Right renal pelvis (tissue), 4 donors: ENCODE measurements around the gene EIF2AK3. TPM values are rescaled to one million over a fixed set of nuclear protein-coding genes. Genes with fewer than 3 reads are reported as not detected.
"Not testable (repeated sequence)": the region's sequence is repeated elsewhere in the genome, so short reads cannot be mapped to it uniquely, and the experiment has no call there.

Source experiments
- DNase-seq, 4 donors: peaks; one replicate each; pipeline ENCODE4 v3.0.0-alpha.2; 2013; ENCODE audit warnings: low read depth in 4 of 4, low spot score in 3 of 4, missing footprints in 1 of 4
- polyA plus RNA-seq, 4 donors: library from polyadenylated mRNA; unstranded; fragments of 120-200 nt; gene quantifications; one replicate each; pipeline ENCODE4 v1.2.1, GENCODE V29; 2013; ENCODE audit not compliant: insufficient read length in 4 of 4

EIF2AK3 gene
- polyA plus RNA-seq, 4 donors: 25.1 to 29.3 (median 25.9) TPM

- no peak for DNase-seq
These were observed 77.5 kb downstream of the EIF2AK3 start for GRCh38 chr2:88549616-88550292.

GRCh38 chr2:88546291-88546690, 81.0 kb downstream of the EIF2AK3 start:
- not testable (repeated sequence) for DNase-seq

- DNase-seq: no peak
These were observed 82.1 kb downstream of the EIF2AK3 start for GRCh38 chr2:88545118-88545517.

GRCh38 chr2:88543541-88544057, 83.7 kb downstream of the EIF2AK3 start:
- DNase-seq: no peak

- DNase-seq: no peak
These were observed 84.6 kb downstream of the EIF2AK3 start for GRCh38 chr2:88542668-88543067.

DNA sequence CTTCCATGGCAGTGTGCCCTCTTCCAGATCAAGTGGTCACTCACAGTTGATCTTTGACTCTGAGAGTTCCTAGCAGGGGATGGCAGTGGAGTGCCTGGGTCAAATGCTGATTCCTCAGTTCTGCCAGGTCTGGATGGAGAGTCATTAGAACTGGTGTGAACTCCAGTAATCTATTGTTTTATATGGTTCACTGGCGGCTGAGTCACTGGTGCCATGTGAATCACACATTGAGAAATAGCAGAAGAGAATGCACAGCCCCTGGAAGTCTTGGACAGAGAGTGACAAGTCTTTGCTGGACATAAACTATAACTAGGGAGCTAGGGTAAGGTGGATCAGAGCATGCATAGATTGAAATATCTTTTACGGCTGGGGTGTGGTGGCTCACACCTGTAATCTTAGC, 86.9 kb downstream of the EIF2AK3 start:
- no peak for DNase-seq

- no peak for DNase-seq
These were observed 88.8 kb downstream of the EIF2AK3 start for GRCh38 chr2:88538362-88538917.

DNA sequence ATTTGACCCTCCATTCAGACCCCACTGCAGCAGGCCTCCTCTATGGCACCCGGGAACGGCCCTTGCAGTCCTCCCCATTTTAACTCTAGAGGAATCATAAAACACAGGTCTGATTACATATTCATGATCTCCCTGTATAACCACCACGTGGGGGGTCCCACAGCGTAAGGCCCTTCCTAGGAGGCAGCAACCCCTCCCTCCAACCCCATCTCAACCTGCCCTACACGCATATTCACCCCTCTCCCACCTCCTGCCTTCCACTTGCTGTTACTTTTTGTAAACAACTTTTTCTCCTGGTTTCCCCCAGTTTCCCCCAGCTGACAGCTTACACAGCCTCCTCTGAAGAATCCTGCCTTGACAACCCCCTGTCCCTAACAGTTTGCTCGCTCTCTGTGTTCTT, 89.6 kb downstream of the EIF2AK3 start:
- DNase-seq: no peak

DNA sequence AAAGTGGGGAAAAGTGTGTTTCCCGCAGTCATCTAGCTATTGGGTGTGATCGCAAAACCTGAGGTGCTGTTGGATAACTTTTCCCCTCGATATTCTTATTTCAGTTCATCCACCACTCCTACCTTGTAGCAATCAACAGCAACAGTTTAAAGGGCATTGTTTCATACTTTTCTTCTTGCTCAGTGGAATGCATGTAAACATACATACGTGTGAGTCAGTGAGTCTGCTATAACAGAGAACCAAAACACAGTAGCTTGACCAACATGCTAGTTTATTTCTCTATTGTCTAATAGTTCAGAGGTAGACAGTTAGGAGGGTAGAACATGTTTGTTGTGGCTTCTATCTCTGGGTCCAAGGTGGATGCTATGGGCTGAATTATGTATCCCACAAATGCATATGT, 97.2 kb downstream of the EIF2AK3 start:
- no peak for DNase-seq

GRCh38 chr2:88521445-88522073, 105.7 kb downstream of the EIF2AK3 start:
- DNase-seq: no peak

GRCh38 chr2:88517759-88518201, 109.5 kb downstream of the EIF2AK3 start:
- no peak for DNase-seq

Other genes starting within 250 kb of the EIF2AK3 start
- under 1 TPM; 0.08 to 0.17 (median 0.12) TPM for gene FOXI3, start 174.8 kb downstream of the EIF2AK3 start, polyA plus RNA-seq
- gene RPIA, start 64.2 kb upstream of the EIF2AK3 start, polyA plus RNA-seq: 10 to 100 TPM; 34.8 to 35.5 (median 35.2) TPM